ENCODE measurements around the gene CACNA1G.

Gene CACNA1G

GRCh38 chr17:50548831-50549230 is 11.7 kb upstream of the CACNA1G start:
- no peak overlapping the region for H2AFZ ChIP-seq (ENCODE audit: low read length)
- H3F3A ChIP-seq (ENCODE audit: low read depth): no peaks in the 10 kb centered on the region
- H3K4me3 ChIP-seq (ENCODE audit: low read length, poor library complexity, severe bottlenecking): no peak overlapping the region
- H3K79me2 ChIP-seq (ENCODE audit: insufficient read depth, low read length): peaks cover 16% of the 10 kb centered on the region
- peaks cover 13% of the 10 kb centered on the region for H3K4me1 ChIP-seq (ENCODE audit: insufficient read depth, low read length, poor library complexity, severe bottlenecking)
- H3K27me3 ChIP-seq (ENCODE audit: insufficient read depth, low read length, poor library complexity, severe bottlenecking): no peaks in the 10 kb centered on the region
- H3K36me3 ChIP-seq (ENCODE audit: insufficient read depth, low read length): no peaks in the 10 kb centered on the region
- H3K9me2 ChIP-seq (replicated peaks; ENCODE audit: low read depth, low read length): no peaks in the 10 kb centered on the region
- peak overlapping the region; percentile 89 for H3K9ac ChIP-seq (ENCODE audit: low read depth, low read length, poor library complexity, severe bottlenecking)
- TF ChIP-seq CTCF (conservative IDR thresholded peaks at IDR 0.05; ENCODE audit: low read length) (no peak), EZH2phosphoT487 (IDR thresholded peaks at IDR 0.05; ENCODE audit: borderline replicate concordance) (no peak)
- no peaks in the 10 kb centered on the region for H4K20me1 ChIP-seq (ENCODE audit: insufficient read depth, low read length, poor library complexity, severe bottlenecking)
- H3K4me2 ChIP-seq (ENCODE audit: low read depth, low read length, poor library complexity, severe bottlenecking): no peak overlapping the region
- no peaks in the 10 kb centered on the region for H3K9me3 ChIP-seq (ENCODE audit: insufficient read depth, low read depth, low read length)

- Histone ChIP-seq H3K79me2 (ENCODE audit: insufficient read depth, low read length) (peaks cover 16% of the 10 kb centered on the region), H3K27me3 (ENCODE audit: insufficient read depth, low read length, poor library complexity, severe bottlenecking) (no peaks in the 10 kb centered on the region), H2AFZ (ENCODE audit: low read length) (no peak overlapping the region), H3K9ac (ENCODE audit: low read depth, low read length, poor library complexity, severe bottlenecking) (no peak overlapping the region), H3K9me2 (replicated peaks; ENCODE audit: low read depth, low read length) (no peaks in the 10 kb centered on the region), H4K20me1 (ENCODE audit: insufficient read depth, low read length, poor library complexity, severe bottlenecking) (no peaks in the 10 kb centered on the region), H3K4me2 (ENCODE audit: low read depth, low read length, poor library complexity, severe bottlenecking) (no peak overlapping the region), H3K4me1 (ENCODE audit: insufficient read depth, low read length, poor library complexity, severe bottlenecking) (peaks cover 13% of the 10 kb centered on the region), H3F3A (ENCODE audit: low read depth) (no peaks in the 10 kb centered on the region), H3K4me3 (ENCODE audit: low read length, poor library complexity, severe bottlenecking) (no peak overlapping the region), H3K9me3 (ENCODE audit: insufficient read depth, low read depth, low read length) (no peaks in the 10 kb centered on the region), H3K36me3 (ENCODE audit: insufficient read depth, low read length) (no peaks in the 10 kb centered on the region)
- TF ChIP-seq CTCF (conservative IDR thresholded peaks at IDR 0.05; ENCODE audit: low read length) (no peak), EZH2phosphoT487 (IDR thresholded peaks at IDR 0.05; ENCODE audit: borderline replicate concordance) (no peak)
Measured at GRCh38 chr17:50549256-50549941, 11.1 kb upstream of the CACNA1G start.

- Histone ChIP-seq H3F3A (ENCODE audit: low read depth) (no peaks in the 10 kb centered on the region), H3K9ac (ENCODE audit: low read depth, low read length, poor library complexity, severe bottlenecking) (no peak overlapping the region), H2AFZ (ENCODE audit: low read length) (no peak overlapping the region), H3K36me3 (ENCODE audit: insufficient read depth, low read length) (no peaks in the 10 kb centered on the region), H3K27me3 (ENCODE audit: insufficient read depth, low read length, poor library complexity, severe bottlenecking) (no peaks in the 10 kb centered on the region), H3K79me2 (ENCODE audit: insufficient read depth, low read length) (peaks cover 16% of the 10 kb centered on the region), H3K4me1 (ENCODE audit: insufficient read depth, low read length, poor library complexity, severe bottlenecking) (peaks cover 13% of the 10 kb centered on the region), H3K9me2 (replicated peaks; ENCODE audit: low read depth, low read length) (no peaks in the 10 kb centered on the region), H3K4me3 (ENCODE audit: low read length, poor library complexity, severe bottlenecking) (no peak overlapping the region), H3K4me2 (ENCODE audit: low read depth, low read length, poor library complexity, severe bottlenecking) (no peak overlapping the region), H4K20me1 (ENCODE audit: insufficient read depth, low read length, poor library complexity, severe bottlenecking) (no peaks in the 10 kb centered on the region), H3K9me3 (ENCODE audit: insufficient read depth, low read depth, low read length) (no peaks in the 10 kb centered on the region)
- TF ChIP-seq CTCF (conservative IDR thresholded peaks at IDR 0.05; ENCODE audit: low read length): no peak
- no peak for TF ChIP-seq EZH2phosphoT487 (IDR thresholded peaks at IDR 0.05; ENCODE audit: borderline replicate concordance)
Measured at GRCh38 chr17:50549969-50550368, 10.5 kb upstream of the CACNA1G start.

All from Loucy (cell line).